Activated CD8-positive, alpha-beta T cell treated with anti-CD3 and anti-CD28 coated beads, Interleukin-2, amount 10 ng/mL, durations not matched to agents 7 days and 5 days (primary cell): Measurements from ENCODE around the gene CCDC89. TPM values are rescaled to one million over a fixed set of nuclear protein-coding genes. Genes with fewer than 3 reads are reported as not detected.
"Not testable (repeated sequence)": the region's sequence is repeated elsewhere in the genome, so short reads cannot be mapped to it uniquely, and the experiment has no call there.

Source experiments
- ATAC-seq: fragments of 150-1000 bp; cut with Tn5 transposase; one replicate; pipeline ENCODE4 v1.10.0; 2021; ENCODE audit warnings: moderate library complexity
- CTCF ChIA-PET: fragments of 350-600 bp; sonication (Branson Sonifier 250); formaldehyde crosslinking; loops from one replicate; lab custom pipeline; 2021; ENCODE audit warnings: antibody characterized with exemption; lab: Charles Lee
- POLR2A ChIA-PET: fragments of 350-600 bp; sonication (Branson Sonifier 250); formaldehyde crosslinking; loops from one replicate; lab custom pipeline; 2021; ENCODE audit warnings: antibody characterized with exemption; lab: Charles Lee
- DNase-seq: peaks from one replicate; pipeline ENCODE4 v3.0.0-alpha.2; 2020
- H3K27ac Mint-ChIP-seq: one replicate; pipeline ENCODE4 v1.8.0; 2021; ENCODE audit warnings: mild to moderate bottlenecking, mixed read lengths
- H3K27me3 Mint-ChIP-seq: one replicate; pipeline ENCODE4 v1.8.0; 2021; ENCODE audit warnings: low read depth, mixed read lengths
- H3K36me3 Mint-ChIP-seq: one replicate; pipeline ENCODE4 v1.8.0; 2021; ENCODE audit warnings: low read depth, mixed read lengths
- H3K4me1 Mint-ChIP-seq: one replicate; pipeline ENCODE4 v1.8.0; 2021; ENCODE audit warnings: low read depth, mixed read lengths
- H3K4me3 Mint-ChIP-seq: one replicate; pipeline ENCODE4 v1.8.0; 2021; ENCODE audit warnings: mild to moderate bottlenecking, mixed read lengths
- H3K9me3 Mint-ChIP-seq: one replicate; pipeline ENCODE4 v1.8.0; 2022; ENCODE audit warnings: mixed read lengths; ENCODE audit not compliant: insufficient read depth
- total RNA-seq, 2 experiments: library from RNA; stranded (reverse); gene quantifications; one replicate each; pipeline ENCODE4 v1.2.3, GENCODE V29; 2021

Gene CCDC89
- total RNA-seq, 2 experiments from 2014 or later = 0.23 to 0.63 TPM

- CTCF ChIA-PET = interaction anchor here (2.5 to 2.6 kb wide), 2 partner anchors 17 to 190 kb away, joined by 6 to 20 read pairs; partner anchors contain the start of genes CCDC83 and TMEM126A
These were observed 21.1 kb downstream of the CCDC89 start, which contains the start of gene CREBZF for GRCh38 chr11:85664615-85665481. TSS of gene CREBZF (minus strand) at chr11:85665129. CDS start at chr11:85664875, 254 bp downstream.

GRCh38 chr11:85663753-85664614 lies 22.0 kb downstream of the CCDC89 start:
- H3K27ac Mint-ChIP-seq = peak overlapping the region; percentile 96
- peak; percentile 85 for ATAC-seq
- H3K4me1 Mint-ChIP-seq = peaks cover 38% of the 10 kb centered on the region
- peaks cover 48% of the 10 kb centered on the region for H3K36me3 Mint-ChIP-seq
- ChIA-PET CTCF (interaction anchor here (1.4 to 2.6 kb wide), 4 partner anchors 14 to 191 kb away, joined by 4 to 20 read pairs (median 7); partner anchors contain the start of genes CCDC83 and TMEM126A), POLR2A (interaction anchor here (0.9 to 2.9 kb wide), 19 partner anchors 10 to 163 kb away, joined by 3 to 41 read pairs (median 4); partner anchors contain the start of genes DLG2, SYTL2, TMEM126A and TMEM126B)
- DNase-seq = peak; percentile 93
- H3K27me3 Mint-ChIP-seq = no peaks in the 10 kb centered on the region
- H3K9me3 Mint-ChIP-seq = no peaks in the 10 kb centered on the region
- H3K4me3 Mint-ChIP-seq = peak overlapping the region; percentile 98

More at GRCh38 chr11:85664615-85665481, 21.1 kb downstream of the CCDC89 start, which contains the start of gene CREBZF:
- Mint-ChIP-seq H3K27me3 (no peaks in the 10 kb centered on the region), H3K27ac (peak within 1 kb of the TSS; percentile 96), H3K4me3 (peak within 1 kb of the TSS; percentile 98), H3K4me1 (peaks cover 31% of the 10 kb centered on the region), H3K9me3 (no peaks in the 10 kb centered on the region), H3K36me3 (peaks cover 41% of the 10 kb centered on the region)
- DNase-seq = peak; percentile 94
- POLR2A ChIA-PET = interaction anchor here (0.6 to 2.9 kb wide), 19 partner anchors 9 to 1148 kb away, joined by 3 to 41 read pairs (median 5); partner anchors contain the start of genes CCDC83, CCDC89, DLG2 and TMEM126A
- peak; percentile 67 for ATAC-seq

DNA sequence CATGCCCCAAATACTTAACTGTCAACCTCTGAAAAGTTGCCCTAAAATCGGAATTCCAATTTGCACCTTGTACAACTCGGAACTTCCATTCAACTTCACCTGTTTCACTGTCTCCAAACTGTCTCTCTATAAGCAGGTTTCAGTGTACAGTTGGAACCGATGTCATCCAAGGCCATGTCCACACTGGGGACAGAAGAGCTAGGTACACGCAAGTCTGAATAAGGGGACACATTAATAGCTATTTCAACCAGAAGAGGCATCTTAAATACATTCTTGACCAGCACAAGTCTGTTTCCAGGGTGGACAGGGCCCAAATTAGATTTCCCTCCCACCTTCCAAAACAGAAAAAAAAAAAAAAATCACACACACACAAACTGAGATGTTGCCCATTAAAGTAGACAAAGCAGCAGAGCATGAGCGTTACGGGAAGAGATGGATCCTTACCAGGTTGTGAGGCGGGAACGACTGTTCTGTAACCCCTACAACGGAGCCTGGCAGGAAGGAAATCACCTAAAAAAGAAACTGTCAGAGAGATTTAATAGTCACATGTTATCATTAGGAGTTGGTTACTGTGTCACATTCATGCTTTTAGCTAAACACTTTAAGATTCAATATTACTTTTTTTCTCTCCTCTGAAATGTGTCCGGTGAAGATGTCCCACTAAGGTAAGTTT lies 22.8 kb downstream of the CCDC89 start:
- DNase-seq = peak; percentile 38
- H3K27ac Mint-ChIP-seq = peak overlapping the region; percentile 96
- CTCF ChIA-PET = interaction anchor here (1.1 to 2.6 kb wide), 5 partner anchors 13 to 192 kb away, joined by 3 to 20 read pairs (median 6); partner anchors contain the start of genes CCDC83 and TMEM126A
- no peaks in the 10 kb centered on the region for H3K9me3 Mint-ChIP-seq
- no peaks in the 10 kb centered on the region for H3K27me3 Mint-ChIP-seq
- POLR2A ChIA-PET = interaction anchor here (0.9 to 2.9 kb wide), 17 partner anchors 10 to 192 kb away, joined by 3 to 41 read pairs (median 4); partner anchors contain the start of genes CCDC83, DLG2, SYTL2 and TMEM126A
- H3K36me3 Mint-ChIP-seq = peaks cover 55% of the 10 kb centered on the region
- peak overlapping the region; percentile 98 for H3K4me3 Mint-ChIP-seq
- peaks cover 44% of the 10 kb centered on the region for H3K4me1 Mint-ChIP-seq
- peak; percentile 8 for ATAC-seq

- POLR2A ChIA-PET = interaction anchor here (0.8 kb wide), 2 partner anchors 13 to 33 kb away, joined by 3 read pairs; no protein-coding TSS in a partner anchor
- H3K27me3 Mint-ChIP-seq = no peaks in the 10 kb centered on the region
- ATAC-seq = no peak
- CTCF ChIA-PET = interaction anchor here (1.1 to 4.4 kb wide), 3 partner anchors 14 to 164 kb away, joined by 3 to 26 read pairs (median 3); partner anchors contain the start of gene TMEM126A
- peaks cover 58% of the 10 kb centered on the region for H3K36me3 Mint-ChIP-seq
- no peaks in the 10 kb centered on the region for H3K9me3 Mint-ChIP-seq
- peak overlapping the region; percentile 98 for H3K4me3 Mint-ChIP-seq
- H3K27ac Mint-ChIP-seq = no peak overlapping the region
- peaks cover 46% of the 10 kb centered on the region for H3K4me1 Mint-ChIP-seq
- DNase-seq = no peak
These were observed 23.9 kb downstream of the CCDC89 start for GRCh38 chr11:85661972-85662664.

- no peak for ATAC-seq
- H3K36me3 Mint-ChIP-seq = peaks cover 63% of the 10 kb centered on the region
- H3K4me1 Mint-ChIP-seq = peaks cover 51% of the 10 kb centered on the region
- ChIA-PET POLR2A (interaction anchor here (3.8 kb wide), 1 partner anchor 11 kb away, joined by 30 read pairs; the partner anchor contains the start of gene TMEM126A), CTCF (interaction anchor here (4.4 kb wide), 1 partner anchor 10 kb away, joined by 26 read pairs; the partner anchor contains the start of gene TMEM126A)
- no peak overlapping the region for H3K27ac Mint-ChIP-seq
- no peak for DNase-seq
- no peaks in the 10 kb centered on the region for H3K27me3 Mint-ChIP-seq
- H3K4me3 Mint-ChIP-seq = no peak overlapping the region
- H3K9me3 Mint-ChIP-seq = no peaks in the 10 kb centered on the region
These were observed 27.8 kb downstream of the CCDC89 start for GRCh38 chr11:85658180-85658579.

GRCh38 chr11:85656777-85657176 lies 29.2 kb downstream of the CCDC89 start:
- Mint-ChIP-seq H3K36me3 (peaks cover 60% of the 10 kb centered on the region), H3K9me3 (no peaks in the 10 kb centered on the region)
- POLR2A ChIA-PET = interaction anchor here (0.8 to 1.4 kb wide), 2 partner anchors 9 to 34 kb away, joined by 3 to 6 read pairs; partner anchors contain the start of gene TMEM126A

GRCh38 chr11:85654343-85654742 lies 31.7 kb downstream of the CCDC89 start:
- H3K9me3 Mint-ChIP-seq, H3K27ac Mint-ChIP-seq, CTCF ChIA-PET, H3K4me3 Mint-ChIP-seq, DNase-seq, ATAC-seq, H3K27me3 Mint-ChIP-seq: not testable (repeated sequence)
- POLR2A ChIA-PET = interaction anchor here (1.3 to 2.7 kb wide), 3 partner anchors 10 to 39 kb away, joined by 3 to 26 read pairs (median 5); partner anchors contain the start of genes CREBZF and TMEM126B
- Mint-ChIP-seq H3K36me3 (peaks cover 46% of the 10 kb centered on the region), H3K4me1 (peaks cover 54% of the 10 kb centered on the region)

More at GRCh38 chr11:85656777-85657176, 29.2 kb downstream of the CCDC89 start:
- CTCF ChIA-PET = interaction anchor here (0.5 to 1.2 kb wide), 2 partner anchors 8 to 198 kb away, joined by 3 read pairs; partner anchors contain the start of gene CCDC83
- ATAC-seq (no peak), DNase-seq (no peak)
- Mint-ChIP-seq H3K4me3 (no peak overlapping the region), H3K4me1 (peaks cover 58% of the 10 kb centered on the region), H3K27ac (no peak overlapping the region), H3K27me3 (no peaks in the 10 kb centered on the region)

- POLR2A ChIA-PET = interaction anchor here (1.4 to 2.7 kb wide), 2 partner anchors 11 to 40 kb away, joined by 3 to 26 read pairs; partner anchors contain the start of gene CREBZF
- peaks cover 55% of the 10 kb centered on the region for H3K4me1 Mint-ChIP-seq
These were observed 33.1 kb downstream of the CCDC89 start for GRCh38 chr11:85652786-85653447.

GRCh38 chr11:85651118-85651517 lies 34.9 kb downstream of the CCDC89 start:
- no peaks in the 10 kb centered on the region for H3K9me3 Mint-ChIP-seq

More at GRCh38 chr11:85652786-85653447, 33.1 kb downstream of the CCDC89 start:
- H3K4me3 Mint-ChIP-seq = no peak overlapping the region
- H3K27me3 Mint-ChIP-seq = no peaks in the 10 kb centered on the region
- peak overlapping the region; percentile 44 for H3K27ac Mint-ChIP-seq
- DNase-seq = no peak
- CTCF ChIA-PET = no interaction called here
- H3K36me3 Mint-ChIP-seq = peaks cover 39% of the 10 kb centered on the region
- H3K9me3 Mint-ChIP-seq = no peaks in the 10 kb centered on the region
- no peak for ATAC-seq

More at GRCh38 chr11:85651118-85651517, 34.9 kb downstream of the CCDC89 start:
- H3K27me3 Mint-ChIP-seq = no peaks in the 10 kb centered on the region
- no peak for ATAC-seq
- no peak for DNase-seq
- ChIA-PET CTCF (interaction anchor here (2.2 kb wide), 1 partner anchor 12 kb away, joined by 8 read pairs; no protein-coding TSS in a partner anchor), POLR2A (interaction anchor here (0.7 to 2.7 kb wide), 2 partner anchors 12 to 92 kb away, joined by 3 to 12 read pairs; no protein-coding TSS in a partner anchor)
- H3K27ac Mint-ChIP-seq = no peak overlapping the region
- H3K36me3 Mint-ChIP-seq = peaks cover 30% of the 10 kb centered on the region
- H3K4me1 Mint-ChIP-seq = peaks cover 50% of the 10 kb centered on the region
- no peak overlapping the region for H3K4me3 Mint-ChIP-seq
